HK-2 (cell line): ENCODE results near the gene TMCC2.
A peak's percentile ranks its signal among the peaks of the same experiment; 100 is the strongest.

Source experiments
- DNase-seq: peaks from one replicate; pipeline ENCODE4 v3.0.0-alpha.2; 2018; ENCODE audit not compliant: unreplicated experiment

TMCC2 gene

GRCh38 chr1:205301842-205302588, 74.3 kb downstream of the TMCC2 start:
- no peak for DNase-seq

DNA sequence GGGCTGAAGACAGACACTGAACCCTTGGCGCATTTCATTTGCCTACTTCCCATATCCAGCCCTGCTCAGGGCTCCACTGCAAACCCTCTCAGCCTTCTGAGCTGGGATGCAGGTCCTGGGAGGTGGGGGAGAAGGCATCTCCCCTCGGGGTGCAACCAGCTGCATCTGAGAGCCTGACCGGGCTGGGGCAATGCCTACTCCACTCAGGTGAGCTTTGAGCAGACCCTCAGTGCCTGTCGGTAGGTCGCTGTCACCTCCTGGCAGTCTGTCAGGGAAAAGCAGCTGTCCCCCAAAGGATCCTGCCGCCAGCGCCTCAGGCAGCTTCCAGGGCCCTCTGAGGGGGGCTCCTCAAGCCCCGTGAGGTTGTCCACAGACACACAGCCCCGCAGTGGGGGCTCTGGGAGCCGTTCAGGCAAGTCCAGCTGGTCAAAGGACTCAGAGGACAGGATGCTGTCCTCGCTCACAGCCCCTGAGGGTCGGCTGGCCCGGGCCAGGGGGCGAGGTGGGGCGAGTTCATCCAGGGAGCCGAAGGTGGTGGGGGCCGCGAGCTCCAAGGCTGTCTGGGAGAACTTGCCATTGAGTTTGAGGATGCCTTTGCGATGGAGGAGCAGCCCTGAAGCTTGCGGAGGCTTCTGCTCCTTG, 75.6 kb downstream of the TMCC2 start:
- DNase-seq, result no peak

GRCh38 chr1:205304046-205304694, 76.4 kb downstream of the TMCC2 start:
- DNase-seq, result no peak

- no peak for DNase-seq
Observed at GRCh38 chr1:205304695-205305070, 76.9 kb downstream of the TMCC2 start.

DNA sequence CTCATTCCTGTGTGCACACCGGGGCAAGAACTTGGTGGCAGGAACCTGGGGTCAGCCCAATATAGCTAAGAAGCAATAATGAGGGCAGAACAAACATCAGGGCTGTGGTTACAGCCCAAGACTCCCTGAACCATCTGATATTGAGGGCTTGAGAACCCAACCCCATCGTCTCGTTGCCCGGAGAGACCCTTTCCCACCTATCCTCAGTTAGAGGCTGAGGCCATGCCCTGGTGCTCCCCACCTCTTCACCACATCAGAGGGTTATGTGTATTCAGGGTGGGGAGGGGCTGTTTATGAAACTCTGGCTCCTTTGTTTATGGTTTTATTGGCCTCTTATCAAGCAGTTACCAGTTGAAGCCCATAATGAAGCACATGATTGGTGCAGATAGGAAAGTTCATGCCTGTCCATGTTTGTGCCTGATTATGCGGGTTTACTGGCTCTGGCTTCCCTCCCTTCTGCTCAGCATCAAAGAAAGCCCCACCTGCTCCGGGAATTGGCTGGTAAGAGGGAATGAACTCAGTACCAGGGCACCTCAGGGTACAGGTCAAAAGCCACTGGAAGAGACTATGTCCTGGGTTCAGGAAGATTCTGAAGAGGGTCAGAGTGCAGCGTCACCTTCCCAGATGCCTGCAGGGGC, 79.3 kb downstream of the TMCC2 start:
- DNase-seq, result no peak

DNA sequence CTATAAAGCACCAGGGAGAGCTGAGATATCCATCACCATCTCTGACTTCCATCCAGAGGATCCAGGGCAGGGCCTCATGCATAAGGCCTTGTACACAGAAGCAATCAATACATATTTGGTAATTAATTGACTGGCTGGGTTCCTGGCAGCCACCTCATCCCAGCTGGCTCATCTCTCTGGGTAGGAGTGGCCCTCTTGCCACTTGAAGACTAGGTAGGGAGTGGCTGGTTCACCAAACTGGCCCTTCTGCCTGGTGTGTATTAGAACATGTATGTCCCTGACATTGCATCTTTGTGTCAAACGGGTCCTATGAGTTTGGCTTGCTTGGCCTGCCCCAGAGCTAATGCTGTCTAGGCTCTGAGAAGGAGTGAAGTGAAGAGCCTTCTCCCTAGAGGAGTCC, 82.0 kb downstream of the TMCC2 start:
- DNase-seq, result no peak

GRCh38 chr1:205310976-205311704, 83.4 kb downstream of the TMCC2 start:
- DNase-seq, result no peak

- DNase-seq, result no peak
Observed at GRCh38 chr1:205312866-205313562, 85.3 kb downstream of the TMCC2 start.

- no peak for DNase-seq
Observed at GRCh38 chr1:205313563-205314308, 86.0 kb downstream of the TMCC2 start.

GRCh38 chr1:205315008-205315618, 87.4 kb downstream of the TMCC2 start:
- no peak for DNase-seq

DNA sequence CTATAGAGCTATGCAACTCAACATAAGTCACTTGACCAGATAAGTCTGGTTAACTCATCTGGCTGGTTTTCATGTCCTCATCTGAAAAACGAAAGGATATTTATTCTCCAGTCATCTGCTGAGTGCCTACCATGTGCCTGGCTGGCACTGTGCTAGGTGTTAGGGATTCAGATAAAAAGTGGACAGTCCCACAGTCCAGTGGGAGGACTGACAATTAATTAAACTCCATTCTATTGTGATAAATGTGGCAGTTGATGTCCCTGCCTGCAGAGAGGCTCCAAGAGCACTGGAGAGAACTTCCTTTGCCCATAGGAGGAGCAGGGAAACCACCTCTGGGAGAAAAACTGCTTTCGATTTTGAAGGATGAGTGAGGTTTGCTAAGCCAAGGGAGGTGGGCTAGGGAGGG, 88.4 kb downstream of the TMCC2 start:
- DNase-seq, result no peak

DNA sequence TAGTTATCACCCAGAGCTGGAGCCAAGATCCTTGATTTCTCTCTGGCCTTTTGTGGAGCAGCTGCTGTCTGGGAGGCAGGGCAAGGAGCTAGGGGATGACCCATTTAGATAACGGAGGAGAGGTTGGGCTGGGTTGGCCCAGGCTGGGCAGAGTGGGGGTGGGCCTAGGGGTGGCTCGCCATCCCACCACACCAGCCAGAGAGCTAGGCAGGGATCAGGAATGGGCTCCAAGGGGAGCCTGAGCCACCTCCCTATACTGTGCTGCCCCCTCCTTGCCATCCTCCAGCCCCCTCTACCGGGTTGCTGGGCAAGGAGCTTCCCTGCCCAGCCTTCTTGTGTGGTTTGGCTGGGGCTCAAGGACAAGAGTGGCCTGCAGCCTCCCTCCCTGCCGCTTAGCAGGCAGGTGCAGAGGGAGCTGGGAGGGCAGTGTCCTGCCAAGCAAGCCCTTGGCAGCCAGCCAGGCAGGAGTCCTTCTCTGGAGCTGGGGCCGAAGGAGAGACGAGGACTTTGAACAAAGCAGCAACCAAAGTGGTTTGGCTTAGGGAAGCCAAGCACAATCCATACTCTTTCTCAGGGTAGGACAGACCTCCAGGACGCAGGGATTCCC, 89.7 kb downstream of the TMCC2 start:
- peak; percentile 64 for DNase-seq

GRCh38 chr1:205318231-205318991, 90.7 kb downstream of the TMCC2 start:
- no peak for DNase-seq

- no peak for DNase-seq
Observed at GRCh38 chr1:205319081-205320018, 91.6 kb downstream of the TMCC2 start.

DNA sequence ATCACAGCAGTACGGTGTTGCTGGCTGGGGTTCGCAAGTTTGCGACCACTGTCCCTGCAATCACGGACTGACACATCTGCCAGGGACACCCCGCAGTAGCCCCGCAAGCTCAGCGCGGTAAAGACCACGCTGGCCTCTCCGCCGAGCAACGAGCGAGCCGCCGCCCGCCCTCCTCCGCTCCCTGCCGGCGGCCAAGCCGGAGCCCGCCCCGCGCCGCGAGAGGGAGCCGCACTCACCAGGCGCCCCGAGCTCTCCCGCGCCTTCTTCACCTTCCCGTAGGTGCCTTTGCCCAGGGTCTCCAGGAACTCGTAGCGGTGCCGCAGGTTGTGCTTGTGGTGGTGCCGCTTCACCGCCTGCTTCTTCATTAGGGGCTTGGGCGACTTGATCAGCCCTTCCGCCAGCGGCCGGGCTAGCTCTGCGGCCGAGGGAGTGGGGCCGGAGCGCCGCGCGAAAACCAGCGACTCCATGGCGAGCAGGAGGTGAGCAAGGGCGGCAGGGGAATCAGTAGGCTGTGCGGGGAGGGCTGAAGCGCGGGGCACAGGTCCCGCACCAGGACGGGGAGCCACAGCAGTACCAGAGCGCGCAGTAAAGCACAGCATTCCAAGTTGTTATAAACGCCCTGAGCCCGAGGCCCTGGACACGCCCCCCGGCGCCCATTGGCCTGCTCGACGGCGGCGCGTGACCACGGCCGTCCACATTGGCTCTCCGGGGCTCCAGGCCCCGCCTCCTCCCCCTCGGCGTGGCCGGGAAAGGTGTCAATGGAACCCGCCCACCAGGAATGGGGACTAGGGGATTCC, 93.6 kb downstream of the TMCC2 start, which contains the start of gene NUAK2:
Gene NUAK2 (minus strand): TSS at position 584 of the 797 bp plus-strand sequence. CDS start 117 bp downstream, at position 467.
- DNase-seq, result peak; percentile 98

DNA sequence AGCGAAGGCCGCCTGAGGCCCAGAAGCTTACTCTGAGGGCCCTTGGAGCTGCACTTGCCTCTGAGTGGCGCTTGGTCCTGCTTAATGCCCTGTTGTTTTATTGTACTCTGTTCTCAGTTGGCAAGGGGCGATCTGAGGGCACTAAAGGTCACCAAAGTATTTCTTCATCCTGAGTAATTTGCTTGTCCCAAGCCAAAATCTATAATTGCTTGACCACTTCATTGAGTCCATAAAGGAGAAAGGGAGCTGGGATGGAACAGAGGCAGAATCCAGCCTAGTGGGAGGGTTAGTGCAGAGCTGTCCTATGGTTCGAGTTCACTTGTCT, 94.2 kb downstream of the TMCC2 start:
- DNase-seq, result no peak
